GM12801 (cell line): ENCODE results near the gene KITLG.

Source experiments
- CTCF ChIP-seq: IDR thresholded peaks from one replicate; pipeline ENCODE4 v1.5.1; 2011; ENCODE audit warnings: control low read depth; ENCODE audit not compliant: insufficient read length; ENCODE audit errors: extremely low read depth

KITLG gene

GRCh38 chr12:88501972-88502938 lies 78.0 kb downstream of the KITLG start:
- no peak for TF ChIP-seq CTCF

GRCh38 chr12:88496891-88497371 lies 83.3 kb downstream of the KITLG start:
- no peak for TF ChIP-seq CTCF

GRCh38 chr12:88496429-88496828 lies 83.8 kb downstream of the KITLG start:
- TF ChIP-seq CTCF = no peak

GRCh38 chr12:88495031-88495430 lies 85.2 kb downstream of the KITLG start:
- no peak for TF ChIP-seq CTCF

GRCh38 chr12:88494520-88494919 lies 85.8 kb downstream of the KITLG start:
- no peak for TF ChIP-seq CTCF

GRCh38 chr12:88493636-88494035 lies 86.6 kb downstream of the KITLG start:
- TF ChIP-seq CTCF = no peak

- no peak for TF ChIP-seq CTCF
Observed at GRCh38 chr12:88490425-88490824, 89.8 kb downstream of the KITLG start.
